Kidney (tissue), 14 donors: ENCODE results near the gene CHD6. TPM values are rescaled to one million over a fixed set of nuclear protein-coding genes. Genes with fewer than 3 reads are reported as not detected.

Experiments
- DNase-seq, 5 donors: peaks; one replicate each; pipeline ENCODE4 v3.0.0-alpha.2; 2013 to 2020
- FAIRE-seq: peaks from 2 replicates; lab custom pipeline; 2012; peaks lifted over from hg19 to GRCh38; lab: Jason Lieb, UNC
- H3K27ac ChIP-seq, 2 donors: one replicate each; pipeline ENCODE4 v1.7.0; 2013; ENCODE audit warnings: low read depth in 2 of 2, low read length in 2 of 2, inconsistent platforms in 1 of 2
- H3K27me3 ChIP-seq: one replicate; pipeline ENCODE4 v1.7.1; 2013; ENCODE audit warnings: low read length, inconsistent platforms; ENCODE audit not compliant: control insufficient read depth, insufficient read depth
- H3K36me3 ChIP-seq, 3 donors: one replicate each; pipeline versions ENCODE4 v1.7.0 to v1.7.1; 2013; ENCODE audit warnings: low read length in 3 of 3, control low read depth in 1 of 3, inconsistent platforms in 1 of 3; ENCODE audit not compliant: insufficient read depth in 3 of 3, control insufficient read depth in 2 of 3
- H3K4me1 ChIP-seq, 3 donors: one replicate each; pipeline versions ENCODE4 v1.7.0 to v1.7.1; 2013; ENCODE audit warnings: low read length in 3 of 3, inconsistent platforms in 1 of 3, low read depth in 1 of 3; ENCODE audit not compliant: control insufficient read depth in 2 of 3, insufficient read depth in 2 of 3
- H3K4me3 ChIP-seq, 3 donors: one replicate each; pipeline versions ENCODE4 v1.7.0 to v1.8.1; 2013; ENCODE audit warnings: low read length in 3 of 3, control low read depth in 1 of 3, inconsistent platforms in 1 of 3
- H3K9ac ChIP-seq, 3 donors: one replicate each; pipeline versions ENCODE4 v1.7.0 to v1.7.1; 2013; ENCODE audit warnings: low read length in 3 of 3, control low read depth in 1 of 3, inconsistent platforms in 1 of 3
- H3K9me3 ChIP-seq, 3 donors: one replicate each; pipeline versions ENCODE4 v1.7.0 to v1.7.1; 2013; ENCODE audit warnings: low read length in 3 of 3, control low read depth in 1 of 3, inconsistent platforms in 1 of 3; ENCODE audit not compliant: control insufficient read depth in 2 of 3, insufficient read depth in 1 of 3
- CTCF ChIP-seq: IDR thresholded peaks from 3 replicates; pipeline ENCODE4 v1.5.1; 2012; ENCODE audit warnings: mild to moderate bottlenecking, moderate library complexity, borderline replicate concordance; ENCODE audit not compliant: insufficient read depth; ENCODE audit errors: extremely low read depth
- intact Hi-C: fragments of 100-400 bp; cut with DNase I; formaldehyde crosslinking; loops from one replicate; pipeline ENCODE4 v1.11.1; 2022
- polyA plus RNA-seq: library from polyadenylated mRNA; stranded (reverse); fragments of 350-450 nt; fragmentation: Illumina TruSeq; extraction: RNeasy Lipid Tissue Mini Kit (QIAGEN cat#74804); gene quantifications from one replicate; pipeline ENCODE4 v1.2.3, GENCODE V29; 2014; ENCODE audit warnings: low read depth, low replicate concordance; ENCODE audit not compliant: insufficient read depth
- total RNA-seq: library from RNA; stranded (reverse); fragmentation: NEBNext Ultra II Directional; extraction: Animal tissue kit (Norgen Biotek cat#: 25700); gene quantifications from one replicate; pipeline ENCODE4 v1.2.1, GENCODE V29; 2021
- donor health status: control.
- donor health status: control.
- donor health status: control.
- donor health status: control.
- donor health status: control.
- donor health status: DM: yes; HTN: yes; CAD: no.
- donor health status: Normal renal cell carcinoma (clear cell type).

CHD6 gene
- total and polyA plus RNA-seq, 2 donors from 2014 or later: 4.5 to 53.5 TPM

GRCh38 chr20:41371371-41371770 is 246.8 kb downstream of the CHD6 start:
- Histone ChIP-seq H3K27ac (no peak overlapping the region), H3K9ac (no peak overlapping the region), H3K9me3 (no peaks in the 10 kb centered on the region), H3K4me1 (no peaks in the 10 kb centered on the region), H3K4me3 (no peak overlapping the region), H3K27me3 (no peaks in the 10 kb centered on the region), H3K36me3 (no peaks in the 10 kb centered on the region)
- intact Hi-C loops: no loop called here
- DNase-seq (no peak), FAIRE-seq (no peak)
- TF ChIP-seq CTCF: no peak

GRCh38 chr20:41370176-41370575 is 248.0 kb downstream of the CHD6 start:
- Histone ChIP-seq H3K4me3 (no peak overlapping the region), H3K27ac (no peak overlapping the region), H3K9ac (no peak overlapping the region), H3K9me3 (no peaks in the 10 kb centered on the region), H3K27me3 (no peaks in the 10 kb centered on the region), H3K36me3 (no peaks in the 10 kb centered on the region), H3K4me1 (no peaks in the 10 kb centered on the region)
- intact Hi-C loops: no loop called here
- DNase-seq (no peak), FAIRE-seq (no peak)
- no peak for TF ChIP-seq CTCF

- FAIRE-seq (no peak), DNase-seq (no peak)
- Histone ChIP-seq H3K9ac (no peak overlapping the region), H3K4me1 (no peaks in the 10 kb centered on the region), H3K9me3 (no peaks in the 10 kb centered on the region), H3K27me3 (no peaks in the 10 kb centered on the region), H3K4me3 (no peak overlapping the region), H3K36me3 (no peaks in the 10 kb centered on the region), H3K27ac (no peak overlapping the region)
- no peak for TF ChIP-seq CTCF
- intact Hi-C loops: no loop called here
These were observed 248.5 kb downstream of the CHD6 start for GRCh38 chr20:41369673-41370072.

GRCh38 chr20:41367956-41368355 is 250.2 kb downstream of the CHD6 start:
- FAIRE-seq (no peak), DNase-seq (no peak)
- H3K4me1 ChIP-seq: no peaks in the 10 kb centered on the region
- H3K27ac ChIP-seq: no peak overlapping the region
- H3K9me3 ChIP-seq: no peaks in the 10 kb centered on the region
- H3K27me3 ChIP-seq: no peaks in the 10 kb centered on the region
- H3K4me3 ChIP-seq: no peak overlapping the region
- H3K9ac ChIP-seq: no peak overlapping the region
- no peak for TF ChIP-seq CTCF
- intact Hi-C loops: no loop called here
- no peaks in the 10 kb centered on the region for H3K36me3 ChIP-seq
